HCT116 (cell line): ENCODE data around the gene PSENEN.

Experiments used
- CTCF ChIP-seq, 3 experiments: fragments of 200-600 bp in 1 of 3; sonication (generic) in 1 of 3; IDR thresholded peaks in 2 of 3; conservative IDR thresholded peaks in 1 of 3; 2 replicates each; pipeline ENCODE4 v1.5.1; 2012 to 2017; ENCODE audit warnings: low read depth in 2 of 3, low read length in 2 of 3, antibody characterized with exemption in 1 of 3, borderline replicate concordance in 1 of 3, control low read depth in 1 of 3, mild to moderate bottlenecking in 1 of 3, mixed read lengths in 1 of 3, mixed run types in 1 of 3, moderate library complexity in 1 of 3; ENCODE audit not compliant: insufficient read depth in 1 of 3
- EZH2 ChIP-seq: fragments of 200-600 bp; sonication (generic); IDR thresholded peaks from 2 replicates; pipeline ENCODE4 v1.6.1; 2017; ENCODE audit warnings: antibody characterized with exemption, mixed run types
- EZH2phosphoT487 ChIP-seq: fragments of 200-600 bp; IDR thresholded peaks from 2 replicates; pipeline ENCODE4 v1.6.1; 2018; ENCODE audit warnings: antibody characterized with exemption, borderline replicate concordance
- JUND ChIP-seq: IDR thresholded peaks from 2 replicates; pipeline ENCODE4 v1.6.1; 2012
- POLR2A ChIP-seq: IDR thresholded peaks from 2 replicates; pipeline ENCODE4 v1.7.0; 2011; ENCODE audit warnings: borderline replicate concordance; ENCODE audit not compliant: insufficient read depth, insufficient read length; ENCODE audit errors: extremely low read depth
- SP1 ChIP-seq: IDR thresholded peaks from 2 replicates; pipeline ENCODE4 v1.6.1; 2012; ENCODE audit warnings: low read depth
- ZNF274 ChIP-seq: fragments of 200-500 bp; sonication (Bioruptor generic); IDR thresholded peaks from 2 replicates; pipeline ENCODE4 v1.6.1; 2014; ENCODE audit warnings: mild to moderate bottlenecking, low read depth, low read length, inconsistent platforms

DNA sequence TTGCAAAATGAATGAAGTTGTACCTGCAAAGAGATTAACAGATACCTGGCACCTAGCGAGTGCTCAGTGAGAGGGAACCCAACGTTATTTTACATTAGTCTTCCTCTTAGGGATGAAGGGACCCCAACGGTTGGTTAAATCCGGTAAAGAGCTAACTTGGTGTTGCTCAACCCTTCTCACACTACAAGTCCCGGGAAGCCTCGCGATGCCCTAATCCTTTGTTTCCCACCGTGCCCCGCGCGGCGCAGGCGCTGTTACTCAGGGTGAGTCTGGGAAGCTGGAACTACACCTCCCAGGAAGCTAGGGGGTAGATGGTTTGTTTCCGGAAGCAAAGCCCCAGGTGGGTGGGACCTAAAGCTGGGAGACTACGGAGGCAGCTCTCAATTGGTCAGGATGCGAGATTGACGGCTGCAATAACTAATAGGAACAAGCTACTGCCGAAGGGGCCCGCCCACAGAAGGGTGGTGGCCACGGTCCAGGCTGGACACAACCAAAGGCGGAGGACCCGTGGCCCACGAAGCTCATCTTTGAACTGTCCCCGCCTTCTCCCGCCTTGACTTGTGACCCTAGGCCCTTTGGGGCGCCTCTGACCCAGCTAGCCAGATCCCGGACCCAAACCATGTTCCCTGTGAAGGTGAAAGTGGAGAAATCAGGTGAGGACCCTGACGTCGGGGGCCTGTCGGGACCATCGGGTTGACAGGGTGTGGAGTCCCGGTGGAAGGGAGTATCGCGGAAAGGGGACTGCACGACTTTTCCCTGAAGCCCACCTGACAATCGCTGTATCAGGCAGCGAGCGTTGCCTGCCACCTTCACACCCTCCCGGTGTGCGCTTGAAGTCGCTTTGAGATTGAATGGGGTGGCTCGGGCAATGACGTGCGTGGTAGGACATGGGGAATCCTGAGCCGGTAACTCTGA is 2.9 kb downstream of the PSENEN start, which contains the start of gene LIN37:
- TF ChIP-seq POLR2A (peak; percentile 71), CTCF (IDR thresholded peaks at IDR 0.05 in 2 of 3, conservative IDR thresholded peaks at IDR 0.05 in 1 of 3; ENCODE audit: borderline replicate concordance in 1 of 3, insufficient read depth in 1 of 3, low read depth in 2 of 3, low read length in 2 of 3) (no peak), EZH2phosphoT487 (no peak), EZH2 (no peak), ZNF274 (no peak), JUND (no peak), SP1 (peak; percentile 99)
